Activated naive CD8-positive, alpha-beta T cell treated with anti-CD3 and anti-CD28 coated beads, Interleukin-2, amount 10 ng/mL, durations not matched to agents 7 days and 5 days (primary cell): Measurements from ENCODE around the gene TGM2. TPM values are rescaled to one million over a fixed set of nuclear protein-coding genes. Genes with fewer than 3 reads are reported as not detected.

Experiments
- ATAC-seq: fragments of 150-1000 bp; cut with Tn5 transposase; one replicate; pipeline ENCODE4 v1.10.0; 2021; ENCODE audit warnings: low read depth, moderate library complexity
- POLR2A ChIA-PET: fragments of 350-600 bp; sonication (Branson Sonifier 250); formaldehyde crosslinking; loops from one replicate; lab custom pipeline; 2021; ENCODE audit warnings: antibody characterized with exemption; lab: Charles Lee
- DNase-seq: peaks from one replicate; pipeline ENCODE4 v3.0.0; 2021
- H3K27ac Mint-ChIP-seq: one replicate; pipeline ENCODE4 v1.8.0; 2022; ENCODE audit warnings: mild to moderate bottlenecking, mixed read lengths
- H3K27me3 Mint-ChIP-seq: one replicate; pipeline ENCODE4 v1.8.0; 2022; ENCODE audit warnings: mild to moderate bottlenecking, moderate library complexity, mixed read lengths
- H3K36me3 Mint-ChIP-seq: one replicate; pipeline ENCODE4 v1.8.0; 2021; ENCODE audit warnings: mild to moderate bottlenecking, mixed read lengths
- H3K4me1 Mint-ChIP-seq: one replicate; pipeline ENCODE4 v1.8.0; 2021; ENCODE audit warnings: mixed read lengths
- H3K4me3 Mint-ChIP-seq: one replicate; pipeline ENCODE4 v1.8.0; 2022; ENCODE audit warnings: mild to moderate bottlenecking, moderate library complexity, mixed read lengths
- H3K9me3 Mint-ChIP-seq: one replicate; pipeline ENCODE4 v1.8.0; 2021; ENCODE audit warnings: mixed read lengths
- total RNA-seq, 2 experiments: library from RNA; stranded (reverse); gene quantifications; one replicate each; pipeline ENCODE4 v1.2.3, GENCODE V29; 2021

Gene TGM2
- total RNA-seq, 2 experiments from 2014 or later, result 0.43 to 0.50 TPM

GRCh38 chr20:38091441-38092216 is 73.4 kb downstream of the TGM2 start:
- peaks cover 17% of the 10 kb centered on the region for H3K36me3 Mint-ChIP-seq
- DNase-seq, result no peak
- no peaks in the 10 kb centered on the region for H3K27me3 Mint-ChIP-seq
- H3K9me3 Mint-ChIP-seq, result no peaks in the 10 kb centered on the region
- ATAC-seq, result peak; percentile 39
- POLR2A ChIA-PET, result no interaction called here
- H3K4me3 Mint-ChIP-seq, result no peak overlapping the region
- peaks cover 29% of the 10 kb centered on the region for H3K4me1 Mint-ChIP-seq
- H3K27ac Mint-ChIP-seq, result peak overlapping the region; percentile 81

GRCh38 chr20:38090061-38090460 is 75.0 kb downstream of the TGM2 start:
- DNase-seq (no peak), ATAC-seq (no peak)
- H3K27me3 Mint-ChIP-seq, result no peaks in the 10 kb centered on the region
- no peak overlapping the region for H3K27ac Mint-ChIP-seq
- peaks cover 16% of the 10 kb centered on the region for H3K36me3 Mint-ChIP-seq
- POLR2A ChIA-PET, result no interaction called here
- H3K4me1 Mint-ChIP-seq, result peaks cover 28% of the 10 kb centered on the region
- no peaks in the 10 kb centered on the region for H3K9me3 Mint-ChIP-seq
- H3K4me3 Mint-ChIP-seq, result no peak overlapping the region

GRCh38 chr20:38089500-38089899 is 75.6 kb downstream of the TGM2 start:
- peaks cover 14% of the 10 kb centered on the region for H3K36me3 Mint-ChIP-seq
- ATAC-seq, result no peak
- no peaks in the 10 kb centered on the region for H3K9me3 Mint-ChIP-seq
- no peak overlapping the region for H3K4me3 Mint-ChIP-seq
- H3K4me1 Mint-ChIP-seq, result peaks cover 22% of the 10 kb centered on the region
- DNase-seq, result no peak
- H3K27me3 Mint-ChIP-seq, result no peaks in the 10 kb centered on the region
- no peak overlapping the region for H3K27ac Mint-ChIP-seq
- POLR2A ChIA-PET, result interaction anchor here (0.6 kb wide), 1 partner anchor 14 kb away, joined by 5 read pairs; no protein-coding TSS in a partner anchor

- no peaks in the 10 kb centered on the region for H3K9me3 Mint-ChIP-seq
- no peak overlapping the region for H3K4me3 Mint-ChIP-seq
- H3K4me1 Mint-ChIP-seq, result peaks cover 1% of the 10 kb centered on the region
- peaks cover 23% of the 10 kb centered on the region for H3K36me3 Mint-ChIP-seq
- no peak for ATAC-seq
- POLR2A ChIA-PET, result no interaction called here
- no peak overlapping the region for H3K27ac Mint-ChIP-seq
- no peak for DNase-seq
- no peaks in the 10 kb centered on the region for H3K27me3 Mint-ChIP-seq
These were observed 80.0 kb downstream of the TGM2 start for GRCh38 chr20:38085026-38085425.

- H3K36me3 Mint-ChIP-seq, result peaks cover 28% of the 10 kb centered on the region
- H3K27ac Mint-ChIP-seq, result no peak overlapping the region
- H3K9me3 Mint-ChIP-seq, result no peaks in the 10 kb centered on the region
- no peak for DNase-seq
- H3K4me3 Mint-ChIP-seq, result no peak overlapping the region
- no peaks in the 10 kb centered on the region for H3K27me3 Mint-ChIP-seq
- no peak for ATAC-seq
- H3K4me1 Mint-ChIP-seq, result peaks cover 1% of the 10 kb centered on the region
- POLR2A ChIA-PET, result no interaction called here
These were observed 80.6 kb downstream of the TGM2 start for GRCh38 chr20:38084425-38084951.

- Mint-ChIP-seq H3K9me3 (no peaks in the 10 kb centered on the region), H3K4me3 (no peak overlapping the region), H3K27me3 (no peaks in the 10 kb centered on the region), H3K27ac (no peak overlapping the region), H3K36me3 (peaks cover 38% of the 10 kb centered on the region), H3K4me1 (peaks cover 1% of the 10 kb centered on the region)
- POLR2A ChIA-PET, result no interaction called here
- ATAC-seq, result no peak
- no peak for DNase-seq
These were observed 81.6 kb downstream of the TGM2 start for GRCh38 chr20:38083338-38084048.

GRCh38 chr20:38082894-38083293 is 82.2 kb downstream of the TGM2 start:
- H3K4me3 Mint-ChIP-seq, result no peak overlapping the region
- no peaks in the 10 kb centered on the region for H3K9me3 Mint-ChIP-seq
- ATAC-seq (no peak), DNase-seq (no peak)
- peaks cover 43% of the 10 kb centered on the region for H3K36me3 Mint-ChIP-seq
- POLR2A ChIA-PET, result no interaction called here
- H3K27me3 Mint-ChIP-seq, result no peaks in the 10 kb centered on the region
- H3K27ac Mint-ChIP-seq, result no peak overlapping the region
- H3K4me1 Mint-ChIP-seq, result peaks cover 1% of the 10 kb centered on the region

GRCh38 chr20:38081575-38081974 is 83.5 kb downstream of the TGM2 start:
- H3K9me3 Mint-ChIP-seq, result no peaks in the 10 kb centered on the region
- no peak overlapping the region for H3K27ac Mint-ChIP-seq
- no peak for ATAC-seq
- DNase-seq, result no peak
- H3K36me3 Mint-ChIP-seq, result peaks cover 50% of the 10 kb centered on the region
- peaks cover 1% of the 10 kb centered on the region for H3K4me1 Mint-ChIP-seq
- POLR2A ChIA-PET, result no interaction called here
- H3K27me3 Mint-ChIP-seq, result no peaks in the 10 kb centered on the region
- no peak overlapping the region for H3K4me3 Mint-ChIP-seq

GRCh38 chr20:38079353-38079752 is 85.7 kb downstream of the TGM2 start:
- Mint-ChIP-seq H3K27me3 (no peaks in the 10 kb centered on the region), H3K4me1 (peaks cover 1% of the 10 kb centered on the region), H3K36me3 (peaks cover 56% of the 10 kb centered on the region), H3K4me3 (no peak overlapping the region), H3K9me3 (no peaks in the 10 kb centered on the region), H3K27ac (no peak overlapping the region)
- DNase-seq (no peak), ATAC-seq (no peak)
- POLR2A ChIA-PET, result no interaction called here

- peaks cover 63% of the 10 kb centered on the region for H3K36me3 Mint-ChIP-seq
- POLR2A ChIA-PET, result no interaction called here
- H3K27me3 Mint-ChIP-seq, result no peaks in the 10 kb centered on the region
- DNase-seq (no peak), ATAC-seq (no peak)
- peaks cover 1% of the 10 kb centered on the region for H3K4me1 Mint-ChIP-seq
- no peak overlapping the region for H3K27ac Mint-ChIP-seq
- H3K9me3 Mint-ChIP-seq, result no peaks in the 10 kb centered on the region
- H3K4me3 Mint-ChIP-seq, result no peak overlapping the region
These were observed 87.0 kb downstream of the TGM2 start for GRCh38 chr20:38078084-38078483.

Other genes starting within 250 kb of the TGM2 start
- 10 to 100 TPM; 28.2 TPM for gene TTI1, start 131.8 kb downstream of the TGM2 start, total RNA-seq
- 10 to 100 TPM; 39.2 to 41.0 TPM for gene RPRD1B, start 131.5 kb downstream of the TGM2 start, total RNA-seq
- not detected for gene KIAA1755, start 95.5 kb upstream of the TGM2 start, total RNA-seq
- gene BPI, start 138.9 kb upstream of the TGM2 start, total RNA-seq, result not detected
- gene LBP, start 181.2 kb upstream of the TGM2 start, total RNA-seq, result not detected